HG02970 (cell line): ENCODE data around the gene SLC1A2.

Source experiments
- ATAC-seq: cut with Tn5 transposase; IDR thresholded peaks from one replicate; pipeline ENCODE4 v1.9.1; 2021; ENCODE audit warnings: mild to moderate bottlenecking, moderate library complexity, moderate number of reproducible peaks; ENCODE audit not compliant: unreplicated experiment, low FRiP score

SLC1A2 gene

GRCh38 chr11:35255514-35255913 lies 163.8 kb downstream of the SLC1A2 start:
- no peak for ATAC-seq

GRCh38 chr11:35253237-35253636 lies 166.1 kb downstream of the SLC1A2 start:
- ATAC-seq, result no peak

GRCh38 chr11:35250621-35251020 lies 168.7 kb downstream of the SLC1A2 start:
- no peak for ATAC-seq

GRCh38 chr11:35250192-35250591 lies 169.2 kb downstream of the SLC1A2 start:
- no peak for ATAC-seq

GRCh38 chr11:35248558-35249323 lies 170.6 kb downstream of the SLC1A2 start:
- ATAC-seq, result no peak

- no peak for ATAC-seq
These were observed 171.5 kb downstream of the SLC1A2 start for GRCh38 chr11:35247863-35248262.

- ATAC-seq, result no peak
These were observed 171.9 kb downstream of the SLC1A2 start for GRCh38 chr11:35247428-35247827.

GRCh38 chr11:35246745-35247144 lies 172.6 kb downstream of the SLC1A2 start:
- ATAC-seq, result no peak

- ATAC-seq, result no peak
These were observed 173.6 kb downstream of the SLC1A2 start for GRCh38 chr11:35245786-35246185.

GRCh38 chr11:35245056-35245455 lies 174.3 kb downstream of the SLC1A2 start:
- no peak for ATAC-seq

- no peak for ATAC-seq
These were observed 175.6 kb downstream of the SLC1A2 start for GRCh38 chr11:35243774-35244173.

GRCh38 chr11:35242412-35243242 lies 176.7 kb downstream of the SLC1A2 start:
- ATAC-seq, result no peak

GRCh38 chr11:35241531-35241930 lies 177.8 kb downstream of the SLC1A2 start:
- no peak for ATAC-seq

GRCh38 chr11:35241083-35241482 lies 178.3 kb downstream of the SLC1A2 start:
- ATAC-seq, result no peak

- ATAC-seq, result no peak
These were observed 179.8 kb downstream of the SLC1A2 start for GRCh38 chr11:35239471-35240075.

GRCh38 chr11:35238882-35239281 lies 180.5 kb downstream of the SLC1A2 start:
- no peak for ATAC-seq

- no peak for ATAC-seq
These were observed 181.3 kb downstream of the SLC1A2 start for GRCh38 chr11:35237860-35238715.

- ATAC-seq, result no peak
These were observed 182.0 kb downstream of the SLC1A2 start for GRCh38 chr11:35237351-35237750.

GRCh38 chr11:35236667-35237003 lies 182.7 kb downstream of the SLC1A2 start:
- no peak for ATAC-seq

- ATAC-seq, result no peak
These were observed 183.3 kb downstream of the SLC1A2 start for GRCh38 chr11:35235936-35236666.
